ENCODE measurements around the gene NCAM2.

DNA sequence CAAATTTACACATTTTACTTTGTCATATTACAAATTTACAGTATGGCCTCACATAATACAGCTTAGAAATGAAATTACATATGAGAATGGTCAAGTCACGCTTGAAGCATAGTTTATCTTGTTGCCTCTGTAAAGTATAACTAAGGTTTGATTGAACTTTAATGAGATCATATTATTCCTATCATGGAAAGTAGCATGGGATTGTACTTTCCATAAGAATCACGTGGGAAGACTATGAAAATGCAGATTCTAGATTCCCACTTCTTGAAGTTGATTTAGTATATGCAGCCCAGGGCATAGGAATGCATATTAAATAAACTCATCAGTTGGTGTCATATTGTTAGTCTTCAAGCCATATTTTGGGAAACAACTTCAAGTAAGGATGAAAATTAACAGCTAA, 342.8 kb downstream of the NCAM2 start:
- TF ChIP-seq, protein P1, sequence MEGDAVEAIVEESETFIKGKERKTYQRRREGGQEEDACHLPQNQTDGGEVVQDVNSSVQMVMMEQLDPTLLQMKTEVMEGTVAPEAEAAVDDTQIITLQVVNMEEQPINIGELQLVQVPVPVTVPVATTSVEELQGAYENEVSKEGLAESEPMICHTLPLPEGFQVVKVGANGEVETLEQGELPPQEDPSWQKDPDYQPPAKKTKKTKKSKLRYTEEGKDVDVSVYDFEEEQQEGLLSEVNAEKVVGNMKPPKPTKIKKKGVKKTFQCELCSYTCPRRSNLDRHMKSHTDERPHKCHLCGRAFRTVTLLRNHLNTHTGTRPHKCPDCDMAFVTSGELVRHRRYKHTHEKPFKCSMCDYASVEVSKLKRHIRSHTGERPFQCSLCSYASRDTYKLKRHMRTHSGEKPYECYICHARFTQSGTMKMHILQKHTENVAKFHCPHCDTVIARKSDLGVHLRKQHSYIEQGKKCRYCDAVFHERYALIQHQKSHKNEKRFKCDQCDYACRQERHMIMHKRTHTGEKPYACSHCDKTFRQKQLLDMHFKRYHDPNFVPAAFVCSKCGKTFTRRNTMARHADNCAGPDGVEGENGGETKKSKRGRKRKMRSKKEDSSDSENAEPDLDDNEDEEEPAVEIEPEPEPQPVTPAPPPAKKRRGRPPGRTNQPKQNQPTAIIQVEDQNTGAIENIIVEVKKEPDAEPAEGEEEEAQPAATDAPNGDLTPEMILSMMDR (IDR thresholded peaks at IDR 0.05), result no peak
- TF ChIP-seq EZH2phosphoT487 (IDR thresholded peaks at IDR 0.05), result no peak

Measured in neural progenitor cell (in vitro differentiated cells).